Ascending aorta (tissue), 2 donors: ENCODE measurements around the gene CLIP4. TPM values are rescaled to one million over a fixed set of nuclear protein-coding genes. Genes with fewer than 3 reads are reported as not detected.

Source experiments
- DNase-seq, 2 donors: peaks; one replicate each; pipeline ENCODE4 v3.0.0-alpha.2; 2019; ENCODE audit warnings: low spot score in 2 of 2
- H3K27ac ChIP-seq, 2 donors: fragments of 200-600 bp; sonication (generic); one replicate each; pipeline ENCODE4 v1.5.1; 2016 to 2017; ENCODE audit warnings: mild to moderate bottlenecking in 1 of 2
- H3K27me3 ChIP-seq: fragments of 200-600 bp; sonication (generic); one replicate; pipeline ENCODE4 v1.5.1; 2017
- H3K36me3 ChIP-seq, 2 donors: fragments of 200-600 bp; sonication (generic); one replicate each; pipeline ENCODE4 v1.5.1; 2016
- H3K4me1 ChIP-seq, 2 donors: fragments of 200-600 bp; sonication (generic); one replicate each; pipeline ENCODE4 v1.5.1; 2016 to 2017; ENCODE audit warnings: mild to moderate bottlenecking in 1 of 2
- H3K4me3 ChIP-seq, 2 donors: fragments of 200-600 bp; sonication (generic); one replicate each; pipeline ENCODE4 v1.5.1; 2016 to 2017; ENCODE audit warnings: mild to moderate bottlenecking in 1 of 2
- H3K9me3 ChIP-seq, 2 donors: fragments of 200-600 bp; sonication (generic); one replicate each; pipeline ENCODE4 v1.5.1; 2016
- CTCF ChIP-seq, 3 experiments: fragments of 200-600 bp in 2 of 3; fragments of 450-650 bp in 1 of 3; sonication (generic) in 2 of 3; IDR thresholded peaks; one replicate each; pipeline ENCODE4 v1.5.1; 2016 to 2019; ENCODE audit warnings: antibody characterized with exemption in 3 of 3, mild to moderate bottlenecking in 1 of 3, moderate library complexity in 1 of 3
- intact Hi-C: fragments of 100-400 bp; cut with DNase I; formaldehyde crosslinking; loops from one replicate; pipeline ENCODE4 v1.15.1; 2023
- total RNA-seq: library from RNA; depleted of rRNA; stranded (reverse); fragments of >200 nt; gene quantifications from one replicate; pipeline ENCODE4 v1.1.0, GENCODE V29; 2016

The CLIP4 gene, protein sequence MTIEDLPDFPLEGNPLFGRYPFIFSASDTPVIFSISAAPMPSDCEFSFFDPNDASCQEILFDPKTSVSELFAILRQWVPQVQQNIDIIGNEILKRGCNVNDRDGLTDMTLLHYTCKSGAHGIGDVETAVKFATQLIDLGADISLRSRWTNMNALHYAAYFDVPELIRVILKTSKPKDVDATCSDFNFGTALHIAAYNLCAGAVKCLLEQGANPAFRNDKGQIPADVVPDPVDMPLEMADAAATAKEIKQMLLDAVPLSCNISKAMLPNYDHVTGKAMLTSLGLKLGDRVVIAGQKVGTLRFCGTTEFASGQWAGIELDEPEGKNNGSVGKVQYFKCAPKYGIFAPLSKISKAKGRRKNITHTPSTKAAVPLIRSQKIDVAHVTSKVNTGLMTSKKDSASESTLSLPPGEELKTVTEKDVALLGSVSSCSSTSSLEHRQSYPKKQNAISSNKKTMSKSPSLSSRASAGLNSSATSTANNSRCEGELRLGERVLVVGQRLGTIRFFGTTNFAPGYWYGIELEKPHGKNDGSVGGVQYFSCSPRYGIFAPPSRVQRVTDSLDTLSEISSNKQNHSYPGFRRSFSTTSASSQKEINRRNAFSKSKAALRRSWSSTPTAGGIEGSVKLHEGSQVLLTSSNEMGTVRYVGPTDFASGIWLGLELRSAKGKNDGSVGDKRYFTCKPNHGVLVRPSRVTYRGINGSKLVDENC
- total RNA-seq, result 9.5 TPM

DNA sequence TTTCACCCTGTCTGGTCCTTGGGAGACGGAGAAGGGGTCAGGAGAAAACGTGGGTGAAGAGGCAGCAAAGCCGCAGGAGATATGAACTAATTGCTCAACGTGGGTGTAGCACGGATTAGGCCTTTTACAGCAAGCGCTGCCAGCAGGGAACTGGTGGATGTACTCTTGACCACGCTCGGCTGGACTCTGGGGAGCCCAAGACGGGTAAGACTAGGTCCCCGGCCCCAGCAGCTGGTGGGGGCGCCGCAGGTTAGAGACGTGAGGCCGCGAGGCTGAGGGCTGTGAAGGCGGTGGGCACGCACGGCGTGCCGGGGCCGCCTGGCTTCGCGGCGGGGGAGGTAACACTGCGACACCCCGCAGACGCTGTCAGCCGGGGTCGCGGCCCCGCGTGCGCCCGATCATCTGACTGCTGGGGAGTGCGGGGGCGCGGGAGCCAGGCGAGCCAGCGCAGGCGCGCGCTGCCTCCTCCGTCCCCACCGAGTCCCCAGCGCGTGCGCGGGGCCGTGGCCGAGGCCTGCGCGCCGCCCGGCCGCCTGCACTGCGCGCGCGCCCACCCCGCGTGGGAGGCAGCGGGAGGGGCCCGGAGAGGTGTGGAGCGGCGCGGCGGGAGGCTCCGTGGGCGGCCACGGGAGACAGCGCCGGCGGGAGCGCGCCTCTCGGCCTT is at the start of gene CLIP4:
CLIP4 (plus strand) TSS at position 470 of the 664 bp plus-strand sequence. CDS start 5,974 bp downstream, outside the sequence.
- peak in 1 of 2 donors; percentile 80 for DNase-seq
- Histone ChIP-seq H3K36me3 (no peaks in the 10 kb centered on the region), H3K9me3 (no peaks in the 10 kb centered on the region), H3K4me1 (peaks cover 0 to 14% of the 10 kb centered on the region in 2 donors), H3K27ac (peak within 1 kb of the TSS; percentile 73 to 78), H3K27me3 (no peaks in the 10 kb centered on the region), H3K4me3 (peak within 1 kb of the TSS; percentile 74 to 86)
- intact Hi-C loops, result loop anchor here (5.0 to 10.0 kb wide), 2 partner anchors 82 to 1030 kb away; partner anchors contain the start of gene YPEL5
- TF ChIP-seq CTCF (IDR thresholded peaks at IDR 0.05), result no peak

- no peak for TF ChIP-seq CTCF (IDR thresholded peaks at IDR 0.05)
- peaks cover 0 to 9% of the 10 kb centered on the region in 2 donors for H3K4me1 ChIP-seq
- no peaks in the 10 kb centered on the region for H3K36me3 ChIP-seq
- DNase-seq, result no peak
- H3K9me3 ChIP-seq, result no peaks in the 10 kb centered on the region
- no peaks in the 10 kb centered on the region for H3K27me3 ChIP-seq
- intact Hi-C loops, result no loop called here
- no peak overlapping the region for H3K27ac ChIP-seq
- no peak overlapping the region for H3K4me3 ChIP-seq
Observed at GRCh38 chr2:29066271-29066860, 48.8 kb upstream of the CLIP4 start.

DNA sequence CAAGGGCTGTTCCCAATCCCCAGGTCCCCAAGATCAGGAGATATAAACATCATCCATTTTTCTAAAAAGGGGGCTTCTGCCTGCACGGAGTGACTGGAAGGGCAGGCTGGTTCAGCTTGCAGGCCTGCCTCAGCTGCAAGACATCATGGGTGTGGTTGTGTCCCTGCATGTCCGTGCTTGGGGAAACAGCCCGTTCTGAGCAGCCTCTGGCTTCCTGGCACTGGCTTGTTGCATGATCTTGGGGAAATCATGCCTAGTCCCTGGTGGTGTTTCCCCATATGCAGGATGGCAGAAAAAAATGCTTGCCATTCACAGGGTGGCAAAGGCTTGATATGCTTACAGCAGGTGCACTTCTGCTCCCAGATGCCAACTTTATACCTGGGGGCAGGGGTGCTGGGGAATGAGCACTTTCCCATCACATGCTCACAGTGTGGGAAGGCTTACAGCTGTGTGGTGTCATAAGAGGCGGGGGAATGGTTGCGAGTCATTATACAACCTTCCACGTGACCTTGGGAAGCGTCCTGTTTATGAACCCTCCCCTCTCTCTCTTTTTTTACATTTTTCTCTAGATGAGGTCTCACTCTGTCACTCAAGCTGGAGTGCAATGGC is 48.1 kb upstream of the CLIP4 start:
- no peaks in the 10 kb centered on the region for H3K36me3 ChIP-seq
- TF ChIP-seq CTCF (IDR thresholded peaks at IDR 0.05), result no peak
- no peaks in the 10 kb centered on the region for H3K27me3 ChIP-seq
- no peak for DNase-seq
- H3K9me3 ChIP-seq, result no peaks in the 10 kb centered on the region
- no peak overlapping the region for H3K27ac ChIP-seq
- peaks cover 0 to 9% of the 10 kb centered on the region in 2 donors for H3K4me1 ChIP-seq
- no peak overlapping the region for H3K4me3 ChIP-seq
- intact Hi-C loops, result no loop called here

DNA sequence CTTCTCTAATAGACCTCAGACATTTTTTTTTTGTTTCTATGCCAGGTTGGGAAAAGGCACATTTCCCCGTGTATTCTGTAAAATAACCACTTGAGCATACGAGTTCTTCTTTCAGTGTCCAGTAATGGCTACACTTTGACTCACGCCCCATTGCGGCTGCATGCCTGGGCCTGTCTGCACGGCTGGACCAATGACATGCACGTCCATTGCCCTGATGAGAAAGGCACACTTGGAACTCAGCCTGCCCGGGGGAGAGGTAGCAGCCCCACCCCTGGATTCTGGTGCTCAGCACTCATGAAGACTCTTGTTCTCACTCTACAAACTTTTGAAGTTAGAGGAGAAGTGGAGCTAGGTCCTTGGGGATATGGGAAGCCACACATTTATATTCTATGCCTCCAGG is 46.7 kb upstream of the CLIP4 start:
- no peaks in the 10 kb centered on the region for H3K9me3 ChIP-seq
- no peak overlapping the region for H3K4me3 ChIP-seq
- H3K4me1 ChIP-seq, result peaks cover 0 to 3% of the 10 kb centered on the region in 2 donors
- no peaks in the 10 kb centered on the region for H3K36me3 ChIP-seq
- no peak overlapping the region for H3K27ac ChIP-seq
- no peak for DNase-seq
- TF ChIP-seq CTCF (IDR thresholded peaks at IDR 0.05), result no peak
- intact Hi-C loops, result no loop called here
- H3K27me3 ChIP-seq, result no peaks in the 10 kb centered on the region

GRCh38 chr2:29070526-29070925 is 44.7 kb upstream of the CLIP4 start:
- no peaks in the 10 kb centered on the region for H3K27me3 ChIP-seq
- intact Hi-C loops, result no loop called here
- no peak for TF ChIP-seq CTCF (IDR thresholded peaks at IDR 0.05)
- H3K27ac ChIP-seq, result no peak overlapping the region
- H3K4me3 ChIP-seq, result no peak overlapping the region
- no peaks in the 10 kb centered on the region for H3K9me3 ChIP-seq
- no peaks in the 10 kb centered on the region for H3K36me3 ChIP-seq
- H3K4me1 ChIP-seq, result no peaks in the 10 kb centered on the region
- no peak for DNase-seq
